Heart left ventricle (tissue), 16 donors: ENCODE measurements around the gene TTC31. TPM values are rescaled to one million over a fixed set of nuclear protein-coding genes. Genes with fewer than 3 reads are reported as not detected.

ENCODE experiments used
- ATAC-seq, 4 donors: fragments of 200-7000 bp; cut with Tn5 transposase; one replicate each; pipeline ENCODE4 v1.9.1; 2020 to 2022; ENCODE audit warnings: moderate library complexity in 4 of 4, mild to moderate bottlenecking in 3 of 4, moderate number of reproducible peaks in 1 of 4
- DNase-seq, 5 donors: peaks; one replicate each; pipeline ENCODE4 v3.0.0-alpha.2; 2020
- H3K27ac ChIP-seq, 12 donors: fragments of 200-600 bp; sonication (generic) in 4 of 12; one replicate each; pipeline versions ENCODE4 v1.5.0 to v1.8.0; 2016 to 2022; ENCODE audit warnings: mild to moderate bottlenecking in 2 of 12
- H3K27me3 ChIP-seq, 9 donors: fragments of 200-600 bp; sonication (generic) in 2 of 9; one replicate each; pipeline versions ENCODE4 v1.5.1 to v1.8.0; 2016 to 2022; ENCODE audit warnings: mild to moderate bottlenecking in 3 of 9
- H3K36me3 ChIP-seq, 9 donors: fragments of 200-600 bp; sonication (generic) in 2 of 9; one replicate each; pipeline versions ENCODE4 v1.5.0 to v1.8.0; 2018 to 2022; ENCODE audit warnings: mild to moderate bottlenecking in 2 of 9
- H3K4me1 ChIP-seq, 12 donors: fragments of 200-600 bp; sonication (generic) in 4 of 12; one replicate each; pipeline versions ENCODE4 v1.5.0 to v1.8.0; 2016 to 2022; ENCODE audit warnings: mild to moderate bottlenecking in 3 of 12
- H3K4me3 ChIP-seq, 12 donors: fragments of 200-600 bp; sonication (generic) in 4 of 12; one replicate each; pipeline versions ENCODE4 v1.5.0 to v1.8.0; 2017 to 2022; ENCODE audit warnings: mild to moderate bottlenecking in 9 of 12, moderate library complexity in 4 of 12
- H3K9me3 ChIP-seq, 12 donors: fragments of 200-600 bp; sonication (generic) in 4 of 12; one replicate each; pipeline versions ENCODE4 v1.5.0 to v1.8.0; 2016 to 2022; ENCODE audit warnings: mild to moderate bottlenecking in 1 of 12
- CTCF ChIP-seq, 12 donors: fragments of 200-600 bp; sonication (generic) in 4 of 12; IDR thresholded peaks; one replicate each; pipeline versions ENCODE4 v1.5.0 to v1.8.0; 2018 to 2022; ENCODE audit warnings: antibody characterized with exemption in 12 of 12, mild to moderate bottlenecking in 5 of 12
- POLR2A ChIP-seq, 2 donors: fragments of 450-650 bp; IDR thresholded peaks; one replicate each; pipeline ENCODE4 v1.6.1; 2017; ENCODE audit warnings: antibody characterized with exemption in 2 of 2, mild to moderate bottlenecking in 2 of 2, moderate library complexity in 2 of 2
- whole genome bisulfite sequencing, 4 donors: extraction: QIAGEN DNeasy Blood & Tissue Kit in 2 of 4; methylation state at CpG; one replicate each; pipeline versions ENCODE4 v1.1.5 to v1.1.7; 2013 to 2018; 5-methylcytosine and 5-hydroxymethylcytosine counted together
- intact Hi-C, 10 donors: fragments of 100-400 bp; cut with DNase I; formaldehyde crosslinking; loops; one replicate each; pipeline versions ENCODE4 v1.11.1 to v1.14.2; 2022
- polyA plus RNA-seq, 2 donors: library from polyadenylated mRNA; stranded (reverse); fragments of 200-250 nt; gene quantifications; one replicate each; pipeline ENCODE4 v1.2.3, GENCODE V29; 2013
- total RNA-seq, 9 donors: library from RNA; depleted of rRNA in 2 of 9; stranded (reverse); fragments of >200 nt in 2 of 9; fragmentation: NEBNext Ultra II Directional in 3 of 9; extraction: Animal tissue kit (Norgen Biotek cat#: 25700) in 3 of 9; gene quantifications; one replicate each; pipeline versions ENCODE4 v1.1.0 to v1.2.4, GENCODE V29; 2016 to 2023
- donor health status: ischemic (EF 13 %, LVEDD 7.1; RV severe dilation, severe dysfunction).
- donor health status: healthy with polysubstance abuse.
- donor health status: DM: no; HTN: yes; CAD: no.
- donor health status: DM: no; HTN: no; CAD: no.
- donor health status: ischemic (EF 25% LVEDD 6.9; RV normal size, moderate dysfunction).
- donor health status: ischemic (EF 25% LVEDD 5.7; RV mildly dilated, moderate dysfunction).
- donor health status: healthy.
- donor health status: DM: yes; HTN: yes; CAD: no.
- donor health status: ischemic (EF 35%, LVEDD 5.7; RV mildly dilated, moderate dysfunction).
- donor health status: nonischemic (EF 11% LVEDD 7.7; RV severe dilation, severe dysfunction).
- donor health status: DM: yes; HTN: yes; CAD: no.
- donor health status: PGD.
- donor health status: ischemic (EF 29% LVEDD 5.4; RV normal size, mild dysfunction).
- donor health status: nonischemic (EF 23%, LVEDD 6.1; RV moderate dilation, normal function).

The TTC31 gene
- total and polyA plus RNA-seq, 11 donors = 7.1 to 14.2 (median 10.0) TPM

GRCh38 chr2:74499940-74500577, 17.2 kb downstream of the TTC31 start:
- no peak for TF ChIP-seq POLR2A (IDR thresholded peaks at IDR 0.05)
- TF ChIP-seq CTCF (IDR thresholded peaks at IDR 0.05) = no peak
- 41 to 53% (median 46%) methylated on average over 14 to 15 of the region's 15 CpGs for WGBS, 4 donors
- ATAC-seq = no peak
- no peak for DNase-seq
- H3K9me3 ChIP-seq = no peaks in the 10 kb centered on the region
- no peak overlapping the region for H3K27ac ChIP-seq
- intact Hi-C loops = loop anchor here in 4 of 10 donors (5.0 kb wide), 3 partner anchors 77 to 87 kb away; no protein-coding TSS in a partner anchor
- peaks cover 21 to 65% (median 35%) of the 10 kb centered on the region in 9 donors for H3K27me3 ChIP-seq
- H3K36me3 ChIP-seq = peaks cover 0 to 8% (median 5%) of the 10 kb centered on the region in 9 donors
- peak overlapping the region in 5 of 12 donors; percentile 11 to 51 (median 42) for H3K4me3 ChIP-seq
- peaks cover 9 to 58% (median 41%) of the 10 kb centered on the region in 12 donors for H3K4me1 ChIP-seq

GRCh38 chr2:74500578-74500946, 17.7 kb downstream of the TTC31 start:
- peaks cover 9 to 63% (median 46%) of the 10 kb centered on the region in 12 donors for H3K4me1 ChIP-seq
- no peaks in the 10 kb centered on the region for H3K9me3 ChIP-seq
- H3K27me3 ChIP-seq = peaks cover 21 to 65% (median 35%) of the 10 kb centered on the region in 9 donors
- H3K36me3 ChIP-seq = peaks cover 0 to 13% (median 10%) of the 10 kb centered on the region in 9 donors
- DNase-seq (no peak), ATAC-seq (no peak)
- TF ChIP-seq POLR2A (IDR thresholded peaks at IDR 0.05) = no peak
- no peak overlapping the region for H3K4me3 ChIP-seq
- intact Hi-C loops = loop anchor here in 4 of 10 donors (5.0 kb wide), 3 partner anchors 77 to 87 kb away; no protein-coding TSS in a partner anchor
- no peak overlapping the region for H3K27ac ChIP-seq

- DNase-seq (no peak), ATAC-seq (no peak)
- H3K36me3 ChIP-seq = peaks cover 0 to 18% (median 15%) of the 10 kb centered on the region in 9 donors
- intact Hi-C loops = loop anchor here in 4 of 10 donors (5.0 kb wide), 3 partner anchors 76 to 86 kb away; no protein-coding TSS in a partner anchor
- TF ChIP-seq POLR2A (IDR thresholded peaks at IDR 0.05) (no peak), CTCF (IDR thresholded peaks at IDR 0.05) (no peak)
- WGBS, 4 donors = 61 to 76% (median 73%) methylated on average over 18 of the region's 18 CpGs
- H3K4me1 ChIP-seq = peaks cover 12 to 73% (median 55%) of the 10 kb centered on the region in 12 donors
- H3K27me3 ChIP-seq = peaks cover 21 to 73% (median 35%) of the 10 kb centered on the region in 9 donors
- H3K4me3 ChIP-seq = peak overlapping the region in 4 of 12 donors; percentile 59 to 87 (median 66)
- H3K9me3 ChIP-seq = no peaks in the 10 kb centered on the region
- H3K27ac ChIP-seq = no peak overlapping the region
These were observed 18.6 kb downstream of the TTC31 start for GRCh38 chr2:74501335-74502071.

- ATAC-seq = no peak
- peak in 1 of 5 donors; percentile 44 for DNase-seq
- Histone ChIP-seq H3K27ac (peak overlapping the region in 11 of 12 donors; percentile 75 to 90 (median 84)), H3K4me3 (peak overlapping the region; percentile 36 to 87 (median 62)), H3K9me3 (no peaks in the 10 kb centered on the region), H3K27me3 (peaks cover 21 to 69% (median 35%) of the 10 kb centered on the region in 9 donors), H3K4me1 (peaks cover 14 to 79% (median 60%) of the 10 kb centered on the region in 12 donors), H3K36me3 (peaks cover 0 to 18% (median 15%) of the 10 kb centered on the region in 9 donors)
- TF ChIP-seq POLR2A (IDR thresholded peaks at IDR 0.05) = no peak
- TF ChIP-seq CTCF (IDR thresholded peaks at IDR 0.05) = no peak
- WGBS, 4 donors = 9 to 15% (median 12%) methylated on average over 31 to 32 of the region's 32 CpGs
- intact Hi-C loops = loop anchor here in 4 of 10 donors (5.0 kb wide), 3 partner anchors 75 to 85 kb away; no protein-coding TSS in a partner anchor
These were observed 19.4 kb downstream of the TTC31 start for GRCh38 chr2:74502147-74502719.
